Bronchus fibroblast of lung (primary cell): ENCODE measurements around the gene CYYR1. TPM values are rescaled to one million over a fixed set of nuclear protein-coding genes. Genes with fewer than 3 reads are reported as not detected.

Experiments used
- total RNA-seq: library from RNA; depleted of rRNA; stranded (reverse); fragments of >200 nt; gene quantifications from 2 replicates; pipeline ENCODE4 v1.2.3, GENCODE V29; 2015

Gene CYYR1
- total RNA-seq: 3.2 and 3.9 TPM in 2 replicates

GRCh38 chr21:26572702-26573381, at the start of gene CYYR1:
Gene CYYR1, minus strand, starts transcription at chr21:26573286. Its CDS starts 346 bp downstream, at chr21:26572940.

